ENCODE measurements around the gene NMD3. TPM values are rescaled to one million over a fixed set of nuclear protein-coding genes. Genes with fewer than 3 reads are reported as not detected.

NMD3 gene
- total RNA-seq, 1 donor from 2014 or later: 51.6 TPM

DNA sequence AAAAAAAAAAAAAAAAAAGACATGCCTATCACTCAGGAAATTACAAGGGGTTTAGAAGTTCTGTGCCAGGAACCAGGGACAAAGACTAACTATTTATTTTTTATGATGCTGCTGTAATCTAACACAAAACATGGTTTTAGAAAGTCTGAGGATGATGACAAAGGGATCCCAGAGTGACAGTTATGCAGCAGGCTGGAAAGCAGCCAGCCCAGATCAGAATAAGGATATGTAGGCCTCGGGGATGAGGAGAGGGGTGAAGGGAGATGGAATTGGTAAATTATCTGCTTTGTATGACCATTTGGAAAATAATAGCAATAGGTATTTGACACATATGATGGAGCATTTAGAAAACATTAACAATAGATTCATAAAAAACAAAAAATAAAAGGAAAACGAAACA lies 34.1 kb upstream of the NMD3 start:
- H3K36me3 ChIP-seq: no peaks in the 10 kb centered on the region
- TF ChIP-seq, protein P1, sequence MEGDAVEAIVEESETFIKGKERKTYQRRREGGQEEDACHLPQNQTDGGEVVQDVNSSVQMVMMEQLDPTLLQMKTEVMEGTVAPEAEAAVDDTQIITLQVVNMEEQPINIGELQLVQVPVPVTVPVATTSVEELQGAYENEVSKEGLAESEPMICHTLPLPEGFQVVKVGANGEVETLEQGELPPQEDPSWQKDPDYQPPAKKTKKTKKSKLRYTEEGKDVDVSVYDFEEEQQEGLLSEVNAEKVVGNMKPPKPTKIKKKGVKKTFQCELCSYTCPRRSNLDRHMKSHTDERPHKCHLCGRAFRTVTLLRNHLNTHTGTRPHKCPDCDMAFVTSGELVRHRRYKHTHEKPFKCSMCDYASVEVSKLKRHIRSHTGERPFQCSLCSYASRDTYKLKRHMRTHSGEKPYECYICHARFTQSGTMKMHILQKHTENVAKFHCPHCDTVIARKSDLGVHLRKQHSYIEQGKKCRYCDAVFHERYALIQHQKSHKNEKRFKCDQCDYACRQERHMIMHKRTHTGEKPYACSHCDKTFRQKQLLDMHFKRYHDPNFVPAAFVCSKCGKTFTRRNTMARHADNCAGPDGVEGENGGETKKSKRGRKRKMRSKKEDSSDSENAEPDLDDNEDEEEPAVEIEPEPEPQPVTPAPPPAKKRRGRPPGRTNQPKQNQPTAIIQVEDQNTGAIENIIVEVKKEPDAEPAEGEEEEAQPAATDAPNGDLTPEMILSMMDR (IDR thresholded peaks at IDR 0.05; ENCODE audit: borderline replicate concordance): no peak
- intact Hi-C loops (cut with micrococcal nuclease): no loop called here

DNA sequence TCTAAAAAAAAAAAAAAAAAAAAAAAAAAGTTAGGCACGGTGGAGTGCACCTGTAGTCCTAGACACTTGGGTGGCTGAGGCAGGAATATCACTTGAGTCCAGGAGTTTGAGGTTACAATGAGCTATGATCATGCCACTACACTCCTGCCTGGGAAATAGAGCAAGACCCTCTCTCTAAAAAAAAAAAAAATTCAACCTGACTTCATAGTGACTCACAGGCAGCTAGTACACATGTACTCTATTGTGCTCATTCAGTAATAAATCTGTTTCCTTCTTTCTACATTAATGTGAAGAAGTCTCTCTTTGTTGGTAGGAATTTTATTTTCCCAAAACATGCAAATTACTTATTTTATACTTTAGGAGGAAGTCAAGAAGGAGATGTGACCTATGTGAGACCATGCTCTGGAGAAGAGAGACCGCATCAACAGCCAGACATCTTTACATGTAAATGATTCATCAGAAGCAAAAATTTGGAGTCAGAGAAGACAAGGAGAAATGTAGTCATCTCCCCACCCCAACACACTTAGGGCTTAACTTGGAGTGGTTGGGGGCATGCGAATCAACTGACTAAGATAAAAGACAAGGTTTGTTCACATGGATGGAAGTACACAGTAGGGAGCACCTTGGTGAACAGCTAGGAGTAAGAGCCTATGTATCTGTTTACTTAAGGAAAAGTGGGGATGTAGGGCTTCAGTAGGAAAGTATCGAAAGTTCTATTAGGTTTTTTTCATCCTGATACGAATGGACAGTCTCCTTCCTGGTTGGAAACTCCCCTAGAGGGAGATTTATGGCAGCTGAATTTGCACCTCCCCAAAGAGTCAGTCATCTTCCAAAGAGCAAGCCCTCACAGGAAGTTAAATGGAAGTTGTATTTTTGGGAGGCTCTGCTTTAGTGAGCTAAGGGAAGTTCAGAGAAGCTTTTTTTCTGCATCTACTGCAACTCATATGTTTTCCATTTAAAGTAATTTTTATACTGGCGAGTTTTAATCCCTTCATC lies 23.0 kb upstream of the NMD3 start:
- Histone ChIP-seq H3K27me3 (ENCODE audit: low read depth) (no peaks in the 10 kb centered on the region), H3K4me3 (no peak overlapping the region), H3K9me3 (replicated peaks) (peaks cover 12% of the 10 kb centered on the region), H3K27ac (replicated peaks) (no peak overlapping the region), H3K4me1 (no peaks in the 10 kb centered on the region), H3K36me3 (no peaks in the 10 kb centered on the region)
- TF ChIP-seq, protein P1 (IDR thresholded peaks at IDR 0.05; ENCODE audit: borderline replicate concordance): no peak
- intact Hi-C loops (cut with micrococcal nuclease): no loop called here
- no peak for DNase-seq

More for the DNA sequence above, 34.1 kb upstream of the NMD3 start:
- no peak for DNase-seq
- Histone ChIP-seq H3K4me1 (peaks cover 6% of the 10 kb centered on the region), H3K27me3 (ENCODE audit: low read depth) (no peaks in the 10 kb centered on the region), H3K4me3 (no peak overlapping the region), H3K27ac (replicated peaks) (no peak overlapping the region), H3K9me3 (replicated peaks) (no peaks in the 10 kb centered on the region)

DNA sequence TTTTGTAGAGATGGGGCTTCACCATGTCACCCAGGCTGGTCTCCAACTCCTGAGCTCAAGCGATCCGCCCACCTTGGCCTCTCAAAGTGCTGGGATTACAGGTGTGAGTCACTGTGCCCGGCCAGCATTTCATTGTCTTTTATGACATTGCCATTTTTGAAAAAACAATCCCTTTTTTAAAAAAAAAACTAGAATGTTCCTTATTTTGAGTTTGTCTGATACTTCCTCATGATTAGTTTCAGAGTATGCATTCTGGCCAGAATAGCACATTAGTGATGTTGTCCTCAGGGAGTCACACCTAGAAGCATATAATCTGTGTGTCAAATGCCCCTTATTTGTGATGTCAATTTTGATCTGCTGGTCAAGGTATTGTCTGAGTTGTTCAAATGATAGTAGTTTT lies 21.2 kb upstream of the NMD3 start:
- no peaks in the 10 kb centered on the region for H3K4me1 ChIP-seq
- no peak overlapping the region for H3K4me3 ChIP-seq
- DNase-seq: no peak
- peaks cover 12% of the 10 kb centered on the region for H3K9me3 ChIP-seq (replicated peaks)
- no peaks in the 10 kb centered on the region for H3K36me3 ChIP-seq
- intact Hi-C loops (cut with micrococcal nuclease): no loop called here
- TF ChIP-seq, protein P1 (IDR thresholded peaks at IDR 0.05; ENCODE audit: borderline replicate concordance): no peak
- H3K27me3 ChIP-seq (ENCODE audit: low read depth): no peaks in the 10 kb centered on the region
- H3K27ac ChIP-seq (replicated peaks): no peak overlapping the region

DNA sequence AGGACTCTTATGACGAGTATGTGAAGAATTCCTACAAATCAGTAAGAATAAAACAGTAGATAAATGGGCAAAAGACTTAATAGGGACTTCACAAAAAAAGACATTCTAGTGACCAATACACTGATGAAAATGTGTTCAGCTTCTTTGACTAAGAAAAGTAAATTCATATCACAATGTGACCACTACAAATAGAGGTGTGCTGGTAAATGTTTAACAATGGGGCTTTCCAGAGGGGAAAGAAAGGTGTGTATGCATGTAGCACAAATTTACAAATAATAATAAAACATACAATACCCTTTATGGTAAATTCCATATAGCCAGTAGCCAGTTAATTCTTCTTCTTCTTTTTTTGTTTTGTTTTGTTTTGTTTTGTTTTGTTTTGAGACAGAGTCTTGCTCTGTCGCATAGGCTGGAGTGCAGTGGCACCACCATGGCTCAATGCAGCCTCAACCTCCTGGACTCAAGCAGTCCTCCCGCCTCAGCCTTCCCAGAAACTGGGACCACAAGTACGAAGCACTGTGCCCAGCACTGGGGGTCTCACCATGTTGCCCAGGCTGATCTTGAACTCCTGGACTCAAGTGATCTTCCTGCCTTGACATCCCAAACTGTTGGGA lies 17.5 kb upstream of the NMD3 start:
- Histone ChIP-seq H3K4me1 (no peaks in the 10 kb centered on the region), H3K9me3 (replicated peaks) (no peaks in the 10 kb centered on the region), H3K27ac (replicated peaks) (no peak overlapping the region), H3K36me3 (no peaks in the 10 kb centered on the region), H3K27me3 (ENCODE audit: low read depth) (no peaks in the 10 kb centered on the region), H3K4me3 (no peak overlapping the region)
- no peak for DNase-seq
- TF ChIP-seq, protein P1 (IDR thresholded peaks at IDR 0.05; ENCODE audit: borderline replicate concordance): no peak
- intact Hi-C loops (cut with micrococcal nuclease): no loop called here

DNA sequence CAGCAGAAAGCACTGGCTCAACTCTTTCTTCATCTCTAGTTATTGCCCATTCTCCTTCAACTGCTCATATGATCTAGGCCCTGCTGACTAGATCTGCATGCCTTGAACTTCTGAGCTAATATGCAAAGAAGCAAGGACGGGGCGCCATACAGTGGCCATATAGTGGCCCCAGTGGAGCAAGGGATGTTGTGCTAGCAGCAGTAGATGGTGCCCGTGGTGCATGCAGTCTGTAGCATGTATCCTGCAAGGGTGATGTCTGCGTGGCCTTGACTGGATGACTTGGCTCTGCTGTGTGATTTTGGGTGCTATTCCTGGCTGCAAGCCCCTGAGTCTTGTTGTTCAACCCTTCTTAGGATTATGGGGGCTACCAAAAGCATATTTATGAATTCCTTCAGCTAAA lies 12.2 kb upstream of the NMD3 start:
- Histone ChIP-seq H3K27me3 (ENCODE audit: low read depth) (no peaks in the 10 kb centered on the region), H3K27ac (replicated peaks) (no peak overlapping the region), H3K36me3 (no peaks in the 10 kb centered on the region), H3K9me3 (replicated peaks) (no peaks in the 10 kb centered on the region), H3K4me1 (no peaks in the 10 kb centered on the region), H3K4me3 (no peak overlapping the region)
- TF ChIP-seq, protein P1 (IDR thresholded peaks at IDR 0.05; ENCODE audit: borderline replicate concordance): no peak
- no peak for DNase-seq
- intact Hi-C loops (cut with micrococcal nuclease): no loop called here

All from left ventricle myocardium inferior (tissue), 1 donor.